Measurements from ENCODE around the gene PALM3.
"Not testable (repeated sequence)": the region's sequence is repeated elsewhere in the genome, so short reads cannot be mapped to it uniquely, and the experiment has no call there.

The PALM3 gene

GRCh38 chr19:14027856-14028450 lies 33.9 kb downstream of the PALM3 start, which contains the start of gene RLN3:
Gene RLN3, plus strand, starts transcription at chr19:14028148. Its CDS starts 57 bp downstream, at chr19:14028205.
- DNase-seq, result no peak

- not testable (repeated sequence) for DNase-seq
These were observed 35.2 kb downstream of the PALM3 start for GRCh38 chr19:14026652-14027192.

- DNase-seq, result no peak
These were observed 38.3 kb downstream of the PALM3 start for GRCh38 chr19:14023404-14024235.

- DNase-seq, result no peak
These were observed 39.4 kb downstream of the PALM3 start for GRCh38 chr19:14022469-14022868.

- no peak for DNase-seq
These were observed 40.4 kb downstream of the PALM3 start for GRCh38 chr19:14021474-14021873.

- not testable (repeated sequence) for DNase-seq
These were observed 42.1 kb downstream of the PALM3 start for GRCh38 chr19:14019739-14020138.

GRCh38 chr19:14019100-14019499 lies 42.8 kb downstream of the PALM3 start:
- no peak for DNase-seq

GRCh38 chr19:14015524-14016035 lies 46.3 kb downstream of the PALM3 start:
- DNase-seq, result no peak

- no peak for DNase-seq
These were observed 49.4 kb downstream of the PALM3 start for GRCh38 chr19:14012378-14012915.

- DNase-seq, result no peak
These were observed 54.9 kb downstream of the PALM3 start for GRCh38 chr19:14006766-14007562.

GRCh38 chr19:14006085-14006765 lies 55.7 kb downstream of the PALM3 start, which contains the start of gene RFX1:
Gene RFX1, minus strand, starts transcription at chr19:14006320. Its CDS starts 12,477 bp downstream, at chr19:13993843.
- peak; percentile 100 for DNase-seq

- peak; percentile 30 for DNase-seq
These were observed 56.4 kb downstream of the PALM3 start for GRCh38 chr19:14005349-14006084.

- no peak for DNase-seq
These were observed 57.1 kb downstream of the PALM3 start for GRCh38 chr19:14004619-14005348.
